H9 (cell line): Measurements from ENCODE around the gene BCO1. TPM values are rescaled to one million over a fixed set of nuclear protein-coding genes. Genes with fewer than 3 reads are reported as not detected.

Experiments
- DNase-seq: peaks from one replicate; pipeline ENCODE4 v3.0.0-alpha.2; 2017
- H2AFZ ChIP-seq: one replicate; pipeline ENCODE4 v1.6.1; 2013; ENCODE audit warnings: mild to moderate bottlenecking, low read length, control low read depth, moderate library complexity
- H2AK5ac ChIP-seq: 2 replicates; pipeline ENCODE4 v1.6.1; 2013; ENCODE audit warnings: low read length, control low read depth, mixed read lengths; ENCODE audit not compliant: insufficient read length
- H2BK120ac ChIP-seq: one replicate; pipeline ENCODE4 v1.6.1; 2013; ENCODE audit warnings: low read depth, mild to moderate bottlenecking, low read length, control low read depth, inconsistent platforms; ENCODE audit not compliant: poor library complexity, severe bottlenecking
- H2BK12ac ChIP-seq: 2 replicates; pipeline ENCODE4 v1.6.1; 2013; ENCODE audit warnings: low read length, control low read depth, mixed read lengths, low read depth; ENCODE audit not compliant: insufficient read length
- H2BK15ac ChIP-seq: 2 replicates; pipeline ENCODE4 v1.6.1; 2013; ENCODE audit warnings: low read depth, low read length, control low read depth
- H2BK20ac ChIP-seq: one replicate; pipeline ENCODE4 v1.6.1; 2013; ENCODE audit warnings: low read depth, mild to moderate bottlenecking, low read length, control low read depth, inconsistent platforms; ENCODE audit not compliant: poor library complexity, severe bottlenecking
- H2BK5ac ChIP-seq: 2 replicates; pipeline ENCODE4 v1.6.1; 2013; ENCODE audit warnings: low read length, control low read depth, mixed read lengths; ENCODE audit not compliant: insufficient read length
- H3K14ac ChIP-seq: 2 replicates; pipeline ENCODE4 v1.6.1; 2013; ENCODE audit warnings: low read length, control low read depth; ENCODE audit not compliant: insufficient read depth
- H3K18ac ChIP-seq: 2 replicates; pipeline ENCODE4 v1.6.1; 2013; ENCODE audit warnings: low read depth, mild to moderate bottlenecking, mixed read lengths, low read length, control low read depth; ENCODE audit not compliant: insufficient read length
- H3K23ac ChIP-seq: 2 replicates; pipeline ENCODE4 v1.6.1; 2013; ENCODE audit warnings: low read length, control low read depth, mixed read lengths, low read depth; ENCODE audit not compliant: insufficient read length
- H3K23me2 ChIP-seq: 2 replicates; pipeline ENCODE4 v1.6.1; 2013; ENCODE audit warnings: low read depth, mild to moderate bottlenecking, mixed read lengths, low read length, control low read depth; ENCODE audit not compliant: insufficient read length, poor library complexity, severe bottlenecking
- H3K27ac ChIP-seq: 2 replicates; pipeline ENCODE4 v1.5.1; 2013; ENCODE audit warnings: low read length, control low read depth, mixed read lengths, low read depth; ENCODE audit not compliant: insufficient read length
- H3K27me3 ChIP-seq: 2 replicates; pipeline ENCODE4 v1.6.1; 2013; ENCODE audit warnings: low read length, control low read depth, inconsistent platforms; ENCODE audit not compliant: insufficient read depth
- H3K4ac ChIP-seq: 2 replicates; pipeline ENCODE4 v1.6.1; 2013; ENCODE audit warnings: low read depth, mild to moderate bottlenecking, control low read depth, inconsistent platforms, low read length, moderate library complexity
- H3K4me1 ChIP-seq: 2 replicates; pipeline ENCODE4 v1.6.1; 2013; ENCODE audit warnings: low read length, control low read depth, inconsistent platforms; ENCODE audit not compliant: insufficient read depth
- H3K4me2 ChIP-seq: 2 replicates; pipeline ENCODE4 v1.6.1; 2013; ENCODE audit warnings: low read length, control low read depth, mixed read lengths; ENCODE audit not compliant: insufficient read length, insufficient read depth
- H3K56ac ChIP-seq: 2 replicates; pipeline ENCODE4 v1.6.1; 2013; ENCODE audit warnings: low read depth, mild to moderate bottlenecking, mixed read lengths, low read length, control low read depth; ENCODE audit not compliant: insufficient read length
- H3K79me1 ChIP-seq: 2 replicates; pipeline ENCODE4 v1.6.1; 2013; ENCODE audit warnings: low read depth, mild to moderate bottlenecking, moderate library complexity, low read length, control low read depth, inconsistent platforms; ENCODE audit not compliant: insufficient read depth, poor library complexity, severe bottlenecking
- H3K79me2 ChIP-seq: 2 replicates; pipeline ENCODE4 v1.6.1; 2013; ENCODE audit warnings: low read length, control low read depth, inconsistent platforms; ENCODE audit not compliant: insufficient read depth
- H3K9ac ChIP-seq: 2 replicates; pipeline ENCODE4 v1.6.1; 2013; ENCODE audit warnings: low read length, control low read depth, mixed read lengths; ENCODE audit not compliant: insufficient read length; ENCODE audit errors: extremely low read depth
- H3K9me3 ChIP-seq: one replicate; pipeline ENCODE4 v1.6.1; 2013; ENCODE audit warnings: low read depth, low read length, inconsistent platforms; ENCODE audit not compliant: control insufficient read depth
- H3T11ph ChIP-seq: one replicate; pipeline ENCODE4 v1.6.1; 2013; ENCODE audit warnings: mild to moderate bottlenecking, low read length, control low read depth, inconsistent platforms
- H4K20me1 ChIP-seq: one replicate; pipeline ENCODE4 v1.6.1; 2013; ENCODE audit not compliant: control insufficient read depth, insufficient read length, insufficient read depth
- H4K5ac ChIP-seq: 2 replicates; pipeline ENCODE4 v1.6.1; 2013; ENCODE audit warnings: low read depth, mild to moderate bottlenecking, mixed read lengths, low read length, control low read depth; ENCODE audit not compliant: insufficient read length
- H4K8ac ChIP-seq: replicated peaks from 2 replicates; pipeline ENCODE4 v1.6.1; 2013; ENCODE audit warnings: low read length, control low read depth, mixed read lengths, low read depth; ENCODE audit not compliant: insufficient read length
- H4K91ac ChIP-seq: 2 replicates; pipeline ENCODE4 v1.6.1; 2013; ENCODE audit warnings: low read depth, mild to moderate bottlenecking, moderate library complexity, mixed read lengths, low read length, control low read depth; ENCODE audit not compliant: insufficient read length
- H3K27ac Mint-ChIP-seq, 3 experiments: 2 replicates in 2 of 3; 3 replicates in 1 of 3; pipeline ENCODE4 v1.8.0; 2020 to 2021; ENCODE audit warnings: mixed read lengths in 3 of 3, mild to moderate bottlenecking in 1 of 3, moderate library complexity in 1 of 3
- H3K27me3 Mint-ChIP-seq: 2 replicates; pipeline ENCODE4 v1.8.0; 2021; ENCODE audit warnings: low read depth, mild to moderate bottlenecking, moderate library complexity, mixed read lengths
- H3K36me3 Mint-ChIP-seq, 3 experiments: 2 replicates in 2 of 3; 3 replicates in 1 of 3; pipeline ENCODE4 v1.8.0; 2020 to 2021; ENCODE audit warnings: low read depth in 3 of 3, mixed read lengths in 3 of 3; ENCODE audit not compliant: insufficient read depth in 1 of 3
- H3K4me1 Mint-ChIP-seq, 2 experiments: 2 replicates each; pipeline ENCODE4 v1.8.0; 2020; ENCODE audit warnings: mixed read lengths in 2 of 2
- H3K4me3 Mint-ChIP-seq, 2 experiments: 2 replicates in 1 of 2; 3 replicates in 1 of 2; pipeline ENCODE4 v1.8.0; 2020 to 2021; ENCODE audit warnings: mild to moderate bottlenecking in 2 of 2, mixed read lengths in 2 of 2, moderate library complexity in 1 of 2
- H3K9me3 Mint-ChIP-seq, 2 experiments: 2 replicates in 1 of 2; 3 replicates in 1 of 2; pipeline ENCODE4 v1.8.0; 2020; ENCODE audit warnings: mild to moderate bottlenecking in 2 of 2, mixed read lengths in 2 of 2, moderate library complexity in 1 of 2
- CTCF ChIP-seq: fragments of 200-600 bp; sonication (generic); conservative IDR thresholded peaks from 3 replicates; pipeline ENCODE4 v1.8.0; 2021; ENCODE audit warnings: antibody characterized with exemption, mild to moderate bottlenecking
- WGBS: extraction: QIAGEN DNeasy Blood & Tissue Kit; methylation state at CpG from one replicate; pipeline ENCODE4 v1.1.7; 2013; ENCODE audit warnings: missing lambda C conversion rate, low lambda C conversion rate, mixed read lengths; ENCODE audit not compliant: insufficient read length; ENCODE audit errors: extremely low coverage; 5-methylcytosine and 5-hydroxymethylcytosine counted together
- total RNA-seq: library from RNA; stranded (reverse); gene quantifications from 2 replicates; pipeline ENCODE4 v1.2.1, GENCODE V29; 2021

BCO1 gene
- total RNA-seq, 1 experiment from 2014 or later = not detected

- Histone ChIP-seq H3K4ac (no peak overlapping the region), H2BK20ac (no peak overlapping the region), H2BK120ac (no peak overlapping the region), H4K8ac (no peak overlapping the region), H3K4me1 (no peaks in the 10 kb centered on the region), H3K27me3 (no peaks in the 10 kb centered on the region), H3K9me3 (no peaks in the 10 kb centered on the region), H4K91ac (no peak overlapping the region), H2BK5ac (no peak overlapping the region), H4K20me1 (no peaks in the 10 kb centered on the region), H3K23me2 (no peaks in the 10 kb centered on the region), H3K4me2 (no peak overlapping the region), H3K56ac (no peak overlapping the region), H4K5ac (no peak overlapping the region), H3K23ac (no peak overlapping the region), H2AK5ac (no peak overlapping the region), H3K14ac (no peak overlapping the region; the same call in 1 of the 2 replicates), H2AFZ (no peak overlapping the region), H3T11ph (no peak overlapping the region), H3K9ac (no peak overlapping the region), H3K79me1 (no peaks in the 10 kb centered on the region), H2BK12ac (no peak overlapping the region), H3K79me2 (no peaks in the 10 kb centered on the region), H3K27ac (no peak overlapping the region), H3K18ac (no peak overlapping the region), H2BK15ac (no peak overlapping the region)
- Mint-ChIP-seq H3K27ac (no peak overlapping the region), H3K4me3 (no peak overlapping the region), H3K36me3 (no peaks in the 10 kb centered on the region), H3K27me3 (no peaks in the 10 kb centered on the region), H3K4me1 (no peaks in the 10 kb centered on the region), H3K9me3 (no peaks in the 10 kb centered on the region)
- no peak for DNase-seq
- TF ChIP-seq CTCF = no peak
- WGBS = no CpG with 5 or more reads among the region's 3 CpGs
Measured at GRCh38 chr16:81276323-81276722, 37.8 kb downstream of the BCO1 start.
